ENCODE data around the gene CMKLR1.

- no peak for TF ChIP-seq CTCF (IDR thresholded peaks at IDR 0.05)
- TF ChIP-seq POLR2A (IDR thresholded peaks at IDR 0.05), result no peak
- no peak for TF ChIP-seq POLR2AphosphoS5 (IDR thresholded peaks at IDR 0.05; ENCODE audit: insufficient read depth in 1 of 2, low read depth in 1 of 2)
Observed at GRCh38 chr12:108241986-108242703, 97.0 kb downstream of the CMKLR1 start.
